ENCODE data around the gene NFYA. TPM values are rescaled to one million over a fixed set of nuclear protein-coding genes. Genes with fewer than 3 reads are reported as not detected.

NFYA gene
- total RNA-seq, 1 donor from 2014 or later = 40.4 TPM

- DNase-seq = no peak
These were observed 47.3 kb downstream of the NFYA start for GRCh38 chr6:41120058-41120457.

GRCh38 chr6:41122373-41122772, 49.6 kb downstream of the NFYA start:
- no peak for DNase-seq

- no peak for DNase-seq
These were observed 50.1 kb downstream of the NFYA start for GRCh38 chr6:41122918-41123317.

GRCh38 chr6:41125282-41125681, 52.5 kb downstream of the NFYA start:
- no peak for DNase-seq

- no peak for DNase-seq
These were observed 59.5 kb downstream of the NFYA start for GRCh38 chr6:41132254-41132653.

GRCh38 chr6:41135062-41135832, 62.5 kb downstream of the NFYA start:
- DNase-seq = no peak

GRCh38 chr6:41136911-41137310, 64.1 kb downstream of the NFYA start:
- DNase-seq = no peak

GRCh38 chr6:41147917-41148316, 75.1 kb downstream of the NFYA start:
- no peak for DNase-seq

Other genes with a start within 250 kb of the NFYA start
- gene UNC5CL, start 33.8 kb upstream of the NFYA start, total RNA-seq = 0.16 TPM
- gene TSPO2, start 30.5 kb upstream of the NFYA start, total RNA-seq = not detected
- gene APOBEC2, start 19.8 kb upstream of the NFYA start, total RNA-seq = 0.62 TPM
- 15.8 TPM for gene OARD1, start 618 bp upstream of the NFYA start, total RNA-seq
- not detected for gene TREML1, start 81.4 kb downstream of the NFYA start, total RNA-seq
- gene TREM2, start 90.1 kb downstream of the NFYA start, total RNA-seq = 10.5 TPM
- gene TREML2, start 128.2 kb downstream of the NFYA start, total RNA-seq = not detected
- not detected for gene TREML4, start 155.4 kb downstream of the NFYA start, total RNA-seq
- not detected for gene TREM1, start 213.7 kb downstream of the NFYA start, total RNA-seq